Skeletal muscle tissue (tissue), 4 donors: ENCODE data around the gene FADS2. TPM values are rescaled to one million over a fixed set of nuclear protein-coding genes. Genes with fewer than 3 reads are reported as not detected.

Experiments used
- H3K27ac ChIP-seq: one replicate; pipeline ENCODE4 v1.7.0; 2013; ENCODE audit warnings: mild to moderate bottlenecking, low read depth, low read length, inconsistent platforms
- H3K27me3 ChIP-seq, 3 donors: one replicate each; pipeline ENCODE4 v1.7.0; 2013; ENCODE audit warnings: low read length in 3 of 3; ENCODE audit not compliant: control insufficient read depth in 3 of 3, insufficient read depth in 3 of 3
- H3K36me3 ChIP-seq, 3 donors: one replicate each; pipeline ENCODE4 v1.7.0; 2013; ENCODE audit warnings: low read length in 3 of 3; ENCODE audit not compliant: control insufficient read depth in 3 of 3, insufficient read depth in 3 of 3
- H3K4me1 ChIP-seq, 3 donors: one replicate each; pipeline ENCODE4 v1.7.0; 2013; ENCODE audit warnings: low read length in 3 of 3, mild to moderate bottlenecking in 3 of 3; ENCODE audit not compliant: control insufficient read depth in 3 of 3, insufficient read depth in 3 of 3
- H3K4me3 ChIP-seq, 3 donors: one replicate each; pipeline ENCODE4 v1.7.0; 2013; ENCODE audit warnings: low read length in 3 of 3
- H3K9ac ChIP-seq, 3 donors: one replicate each; pipeline ENCODE4 v1.7.0; 2013; ENCODE audit warnings: low read length in 3 of 3, mild to moderate bottlenecking in 3 of 3, moderate library complexity in 2 of 3, low read depth in 1 of 3
- H3K9me3 ChIP-seq, 3 donors: one replicate each; pipeline ENCODE4 v1.7.0; 2013; ENCODE audit warnings: low read length in 3 of 3; ENCODE audit not compliant: control insufficient read depth in 3 of 3
- total RNA-seq: library from RNA; depleted of rRNA; stranded (reverse); fragments of >200 nt; gene quantifications from one replicate; pipeline ENCODE4 v1.2.3, GENCODE V29; 2014
- donor health status: Osteomylitis.

FADS2 gene
- total RNA-seq, 1 donor from 2014 or later = 41.2 TPM

DNA sequence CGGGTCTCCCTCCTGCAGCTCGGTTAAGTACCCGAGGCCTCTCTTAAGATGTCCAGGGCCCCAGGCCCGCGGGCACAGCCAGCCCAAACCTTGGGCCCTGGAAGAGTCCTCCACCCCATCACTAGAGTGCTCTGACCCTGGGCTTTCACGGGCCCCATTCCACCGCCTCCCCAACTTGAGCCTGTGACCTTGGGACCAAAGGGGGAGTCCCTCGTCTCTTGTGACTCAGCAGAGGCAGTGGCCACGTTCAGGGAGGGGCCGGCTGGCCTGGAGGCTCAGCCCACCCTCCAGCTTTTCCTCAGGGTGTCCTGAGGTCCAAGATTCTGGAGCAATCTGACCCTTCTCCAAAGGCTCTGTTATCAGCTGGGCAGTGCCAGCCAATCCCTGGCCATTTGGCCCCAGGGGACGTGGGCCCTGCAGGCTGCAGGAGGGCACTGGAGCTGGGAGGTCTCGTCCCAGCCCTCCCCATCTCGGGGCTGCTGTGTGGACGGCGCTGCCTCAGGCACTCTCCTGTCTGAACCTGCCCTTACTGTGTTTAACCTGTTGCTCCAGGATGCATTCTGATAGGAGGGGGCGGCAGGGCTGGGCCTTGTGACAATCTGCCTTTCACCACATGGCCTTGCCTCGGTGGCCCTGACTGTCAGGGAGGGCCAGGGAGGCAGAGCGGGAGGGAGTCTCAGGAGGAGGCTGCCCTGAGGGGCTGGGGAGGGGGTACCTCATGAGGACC is 38.3 kb downstream of the FADS2 start:
- H3K9me3 ChIP-seq = no peaks in the 10 kb centered on the region
- peaks cover 0 to 7% (median 0%) of the 10 kb centered on the region in 3 donors for H3K36me3 ChIP-seq
- no peak overlapping the region for H3K9ac ChIP-seq
- no peak overlapping the region for H3K4me3 ChIP-seq
- H3K27ac ChIP-seq = no peak overlapping the region
- H3K4me1 ChIP-seq = peaks cover 19 to 27% (median 20%) of the 10 kb centered on the region in 3 donors
- H3K27me3 ChIP-seq = peaks cover 0 to 3% (median 0%) of the 10 kb centered on the region in 3 donors

DNA sequence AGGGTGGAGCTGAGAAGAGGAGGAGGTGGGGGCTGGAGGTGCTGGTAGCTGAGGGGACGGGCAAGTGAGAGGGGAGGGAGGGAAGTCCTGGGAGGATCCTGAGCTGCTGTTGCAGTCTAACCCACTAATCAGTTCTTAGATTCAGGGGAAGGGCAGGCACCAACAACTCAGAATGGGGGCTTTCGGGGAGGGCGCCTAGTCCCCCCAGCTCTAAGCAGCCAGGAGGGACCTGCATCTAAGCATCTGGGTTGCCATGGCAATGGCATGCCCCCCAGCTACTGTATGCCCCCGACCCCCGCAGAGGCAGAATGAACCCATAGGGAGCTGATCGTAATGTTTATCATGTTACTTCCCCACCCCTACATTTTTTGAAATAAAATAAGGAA is 38.9 kb downstream of the FADS2 start:
- H3K36me3 ChIP-seq = peaks cover 0 to 7% (median 0%) of the 10 kb centered on the region in 3 donors
- H3K27ac ChIP-seq = no peak overlapping the region
- peaks cover 16 to 23% (median 18%) of the 10 kb centered on the region in 3 donors for H3K4me1 ChIP-seq
- H3K9me3 ChIP-seq = no peaks in the 10 kb centered on the region
- H3K27me3 ChIP-seq = peaks cover 0 to 3% (median 0%) of the 10 kb centered on the region in 3 donors
- H3K4me3 ChIP-seq = no peak overlapping the region
- H3K9ac ChIP-seq = no peak overlapping the region

DNA sequence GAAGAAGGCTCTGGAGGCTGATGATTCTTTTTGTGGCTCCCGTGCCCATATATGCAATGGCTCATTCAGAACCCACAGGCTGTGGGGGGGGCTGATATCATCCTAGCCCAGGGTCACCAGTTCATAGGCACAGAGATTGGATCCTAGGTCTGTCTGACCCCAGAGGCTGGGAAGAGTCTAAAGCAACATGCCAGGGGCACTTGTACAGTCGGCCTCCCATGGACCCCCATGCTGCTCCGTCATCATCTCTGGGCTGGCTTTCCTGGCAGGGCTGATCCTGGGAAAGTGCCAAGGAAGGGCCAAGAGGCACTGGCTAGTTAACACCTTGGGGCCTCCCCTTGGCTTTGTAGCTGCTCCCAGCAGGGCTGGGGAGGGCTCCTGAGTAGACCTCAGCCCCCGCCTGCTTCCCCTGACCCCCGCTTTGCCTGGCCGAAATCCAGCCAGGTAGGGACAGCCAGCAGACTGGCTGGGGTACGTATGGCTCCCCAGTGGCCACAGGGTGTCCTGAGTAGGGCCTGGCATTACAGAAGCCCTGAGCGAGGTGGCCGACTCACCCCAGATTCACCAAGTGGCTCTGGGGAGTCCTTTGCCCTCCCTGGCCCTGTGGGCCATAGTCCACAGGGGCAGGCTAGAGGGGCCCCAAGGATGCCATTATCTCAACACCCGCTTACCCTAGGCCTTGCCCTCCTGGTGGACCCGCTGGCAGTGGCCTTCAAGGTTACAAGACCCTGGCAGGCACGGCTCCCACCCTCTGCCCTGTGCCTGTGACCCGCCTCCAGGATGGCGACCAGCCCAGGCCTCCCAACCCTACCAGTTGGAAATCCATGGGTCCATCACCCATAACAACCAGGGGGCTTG is 40.7 kb downstream of the FADS2 start:
- H3K27me3 ChIP-seq = peaks cover 0 to 3% (median 0%) of the 10 kb centered on the region in 3 donors
- H3K36me3 ChIP-seq = peaks cover 0 to 2% (median 0%) of the 10 kb centered on the region in 3 donors
- no peak overlapping the region for H3K27ac ChIP-seq
- peaks cover 16 to 21% (median 18%) of the 10 kb centered on the region in 3 donors for H3K4me1 ChIP-seq
- no peak overlapping the region for H3K4me3 ChIP-seq
- H3K9ac ChIP-seq = no peak overlapping the region
- H3K9me3 ChIP-seq = no peaks in the 10 kb centered on the region

DNA sequence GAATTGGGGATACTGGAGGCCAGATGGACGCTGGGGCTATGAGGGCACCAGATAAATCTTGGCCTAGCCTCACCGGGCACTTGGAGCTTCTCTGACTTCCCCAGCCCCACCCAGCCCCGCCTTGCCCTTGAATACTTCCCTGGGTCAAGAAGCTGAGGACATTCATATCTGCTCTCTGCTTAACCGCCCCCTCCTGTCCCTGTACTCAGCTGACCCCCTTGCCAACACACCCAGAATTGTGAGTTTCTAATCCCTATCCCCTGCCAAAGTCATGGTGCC is 41.3 kb downstream of the FADS2 start:
- no peaks in the 10 kb centered on the region for H3K36me3 ChIP-seq
- no peak overlapping the region for H3K4me3 ChIP-seq
- H3K9me3 ChIP-seq = no peaks in the 10 kb centered on the region
- H3K27me3 ChIP-seq = peaks cover 0 to 3% (median 0%) of the 10 kb centered on the region in 3 donors
- H3K27ac ChIP-seq = no peak overlapping the region
- H3K4me1 ChIP-seq = peaks cover 19 to 27% (median 22%) of the 10 kb centered on the region in 3 donors
- no peak overlapping the region for H3K9ac ChIP-seq

DNA sequence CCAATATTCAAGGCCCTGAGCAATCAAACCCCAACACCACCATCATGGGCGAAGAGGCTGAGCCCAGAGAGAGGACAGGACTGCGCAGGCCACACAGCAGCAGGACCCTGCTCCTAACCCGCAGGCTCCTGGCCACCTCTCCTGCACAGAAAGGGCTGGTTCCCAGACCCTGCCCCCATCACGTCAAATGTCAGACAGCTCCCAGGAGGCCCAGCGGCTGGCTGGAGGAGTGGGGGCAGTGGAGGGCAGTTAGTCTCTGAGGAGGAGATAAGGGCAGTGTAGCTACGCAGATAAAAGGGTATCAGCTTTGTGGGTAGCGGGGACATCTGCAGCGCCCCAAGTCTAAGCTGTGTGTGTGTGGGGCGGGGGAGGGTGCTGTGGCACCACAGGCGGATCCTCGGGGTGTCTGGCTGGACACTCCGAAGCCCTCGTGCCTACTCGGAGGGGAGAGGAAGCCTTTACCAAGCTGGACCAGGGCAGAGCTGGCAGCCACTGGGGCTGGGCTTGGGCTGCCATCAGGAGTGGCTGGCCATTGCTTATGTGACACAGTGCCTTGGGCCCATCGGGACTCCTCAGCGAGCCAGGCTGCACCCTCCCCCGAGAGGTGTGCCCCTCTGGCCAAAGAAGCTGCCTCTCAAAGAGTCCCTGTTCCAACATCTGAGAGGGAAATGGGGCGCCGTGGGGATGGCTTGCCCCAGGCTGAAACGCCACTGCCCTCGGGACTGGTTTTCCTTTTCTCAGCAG is 41.8 kb downstream of the FADS2 start:
- peak overlapping the region in 1 of 3 donors; percentile 33 for H3K9ac ChIP-seq
- H3K9me3 ChIP-seq = no peaks in the 10 kb centered on the region
- no peak overlapping the region for H3K4me3 ChIP-seq
- H3K27me3 ChIP-seq = peaks cover 0 to 3% (median 0%) of the 10 kb centered on the region in 3 donors
- no peak overlapping the region for H3K27ac ChIP-seq
- no peaks in the 10 kb centered on the region for H3K36me3 ChIP-seq
- peaks cover 21 to 32% (median 26%) of the 10 kb centered on the region in 3 donors for H3K4me1 ChIP-seq

DNA sequence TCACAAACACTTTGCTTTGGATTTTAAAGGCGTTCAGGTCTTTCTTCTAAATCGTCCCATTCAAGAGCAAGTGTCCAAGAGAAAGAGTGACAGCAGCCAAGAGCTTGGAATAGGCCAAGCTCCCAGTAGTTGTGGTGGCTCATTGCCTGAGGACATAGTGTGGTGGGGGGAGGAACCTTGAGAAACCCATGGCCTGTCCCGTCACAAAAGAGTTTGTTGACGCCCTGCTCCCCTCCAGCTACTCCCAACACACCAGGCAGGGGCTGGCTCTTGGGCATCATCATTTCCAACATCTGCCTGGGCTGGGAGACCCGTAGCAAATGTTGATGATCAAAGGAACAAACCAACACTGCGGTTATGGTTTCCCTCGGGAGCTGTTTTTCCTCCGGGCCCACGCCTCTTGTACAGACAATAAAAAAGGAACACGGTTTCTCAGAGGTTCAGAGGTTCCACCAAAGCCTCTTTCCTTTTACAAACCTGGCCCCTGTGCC is 42.5 kb downstream of the FADS2 start:
- Histone ChIP-seq H3K27me3 (peaks cover 0 to 3% (median 0%) of the 10 kb centered on the region in 3 donors), H3K9me3 (no peaks in the 10 kb centered on the region), H3K27ac (peak overlapping the region; percentile 64), H3K4me1 (peaks cover 21 to 34% (median 28%) of the 10 kb centered on the region in 3 donors), H3K9ac (peak overlapping the region; percentile 22 to 45 (median 38)), H3K4me3 (no peak overlapping the region), H3K36me3 (peaks cover 0 to 2% (median 0%) of the 10 kb centered on the region in 3 donors)

DNA sequence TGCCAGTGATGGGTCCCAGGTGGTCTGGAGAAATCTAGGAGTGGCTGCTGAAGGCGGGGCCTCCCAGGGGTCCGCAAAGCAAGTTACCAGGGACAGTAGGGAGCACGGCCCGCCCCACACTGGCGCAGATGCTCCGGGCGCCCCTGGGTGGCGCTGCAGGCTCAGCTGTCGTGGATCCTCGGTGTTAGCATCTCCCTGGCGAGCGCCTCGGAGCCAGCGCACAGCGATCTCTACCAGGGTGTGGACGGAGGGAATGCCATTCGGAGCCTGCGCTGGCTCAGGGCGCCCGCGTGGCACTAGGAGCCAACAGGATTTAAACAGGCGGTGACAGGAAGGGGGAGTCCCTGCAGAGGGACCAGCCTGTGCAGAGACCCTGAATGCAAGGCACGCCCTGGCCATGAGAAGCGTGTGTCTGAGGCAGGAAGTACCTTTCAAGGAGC is 43.1 kb downstream of the FADS2 start:
- no peaks in the 10 kb centered on the region for H3K9me3 ChIP-seq
- peak overlapping the region; percentile 22 to 45 (median 38) for H3K9ac ChIP-seq
- peaks cover 21 to 34% (median 28%) of the 10 kb centered on the region in 3 donors for H3K4me1 ChIP-seq
- peaks cover 0 to 4% (median 0%) of the 10 kb centered on the region in 3 donors for H3K36me3 ChIP-seq
- H3K27me3 ChIP-seq = peaks cover 0 to 3% (median 0%) of the 10 kb centered on the region in 3 donors
- H3K27ac ChIP-seq = peak overlapping the region; percentile 64
- peak overlapping the region in 2 of 3 donors; percentile 49 to 60 for H3K4me3 ChIP-seq

DNA sequence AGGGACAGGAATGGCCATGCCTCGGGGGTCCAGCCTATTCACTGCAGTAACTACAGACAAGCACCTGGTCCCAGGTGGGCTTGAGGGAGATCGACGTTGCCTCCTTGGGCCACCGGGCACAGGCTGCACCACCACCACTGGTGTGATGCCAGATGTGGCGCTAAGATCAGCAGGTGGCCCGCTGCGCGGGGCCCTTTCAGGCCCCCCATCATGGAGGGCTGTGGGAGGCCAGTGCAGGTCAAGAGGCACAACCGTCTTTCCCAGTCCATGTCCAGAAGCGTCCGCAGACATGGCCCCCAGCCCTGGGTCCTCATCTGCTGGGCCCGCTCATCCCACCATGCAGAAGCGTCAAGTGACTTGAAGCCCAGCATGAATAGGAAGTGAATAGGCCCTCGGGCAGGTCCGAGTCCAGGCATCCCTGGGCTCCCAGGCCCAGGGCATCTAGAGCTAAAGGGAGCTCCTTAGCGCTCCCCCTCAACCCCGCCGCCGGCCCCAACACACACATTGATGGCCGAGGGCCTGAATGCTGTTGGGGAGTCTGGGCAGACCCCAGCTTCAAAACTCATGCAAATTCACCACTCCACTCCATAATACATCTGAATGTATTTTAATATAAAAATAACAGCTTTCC is 45.0 kb downstream of the FADS2 start:
- peaks cover 21 to 34% (median 28%) of the 10 kb centered on the region in 3 donors for H3K4me1 ChIP-seq
- no peak overlapping the region for H3K4me3 ChIP-seq
- no peak overlapping the region for H3K27ac ChIP-seq

More for the DNA sequence above, 45.0 kb downstream of the FADS2 start:
- peaks cover 0 to 3% (median 0%) of the 10 kb centered on the region in 3 donors for H3K27me3 ChIP-seq
- no peaks in the 10 kb centered on the region for H3K9me3 ChIP-seq
- no peak overlapping the region for H3K9ac ChIP-seq
- H3K36me3 ChIP-seq = peaks cover 0 to 9% (median 0%) of the 10 kb centered on the region in 3 donors
